ENCODE results near the gene ITSN2.

ITSN2 gene

DNA sequence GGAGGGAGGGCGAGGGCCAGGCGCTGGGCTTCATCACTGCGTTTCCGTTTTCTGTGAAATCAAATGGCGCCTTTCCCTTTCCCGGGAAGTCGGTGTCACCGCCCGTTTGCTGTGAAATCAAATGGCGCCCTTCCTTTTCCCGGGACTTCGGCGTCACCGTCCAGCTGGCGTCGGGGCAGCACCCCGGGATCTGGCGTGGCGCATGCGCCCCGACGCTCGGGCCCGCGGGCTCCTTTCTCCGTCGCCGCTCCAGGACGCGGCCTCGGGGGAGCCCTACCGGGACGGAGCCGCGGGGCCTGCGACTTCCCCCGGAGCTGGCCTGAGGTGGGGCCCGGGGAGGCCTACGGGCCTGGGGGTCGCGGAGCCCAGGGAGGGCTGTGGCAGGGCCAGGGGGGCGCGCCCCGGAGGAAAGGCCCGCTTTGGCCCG lies 185.5 kb downstream of the ITSN2 start, which contains the start of gene FAM228A:
Gene FAM228A, plus strand, starts transcription at position 203 of the 427 bp plus-strand sequence. CDS start 428 bp downstream, outside the sequence.
- DNase-seq: no peak

DNA sequence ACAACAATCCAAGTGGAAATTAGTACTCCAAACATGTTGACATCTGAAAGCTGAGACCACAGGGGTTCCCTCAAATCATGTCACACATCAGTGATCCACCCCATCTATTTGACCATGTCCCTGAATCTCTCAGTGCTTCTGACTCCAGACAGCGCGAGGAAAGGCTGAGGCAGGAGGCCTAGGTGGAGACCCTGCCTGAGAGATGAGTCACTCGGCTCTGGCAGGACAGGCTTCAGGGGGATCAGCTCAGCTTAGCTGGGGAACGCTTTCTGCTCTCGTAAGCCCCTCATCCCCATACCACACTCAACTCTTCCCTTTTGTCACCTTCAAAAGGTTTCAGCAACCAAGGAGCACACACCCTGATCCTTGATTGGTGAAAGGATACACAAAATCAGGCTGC lies 191.3 kb downstream of the ITSN2 start:
- no peak for DNase-seq

GRCh38 chr2:24164416-24164973 lies 195.8 kb downstream of the ITSN2 start:
- peak; percentile 4 for DNase-seq

GRCh38 chr2:24163601-24164000 lies 196.7 kb downstream of the ITSN2 start:
- no peak for DNase-seq

DNA sequence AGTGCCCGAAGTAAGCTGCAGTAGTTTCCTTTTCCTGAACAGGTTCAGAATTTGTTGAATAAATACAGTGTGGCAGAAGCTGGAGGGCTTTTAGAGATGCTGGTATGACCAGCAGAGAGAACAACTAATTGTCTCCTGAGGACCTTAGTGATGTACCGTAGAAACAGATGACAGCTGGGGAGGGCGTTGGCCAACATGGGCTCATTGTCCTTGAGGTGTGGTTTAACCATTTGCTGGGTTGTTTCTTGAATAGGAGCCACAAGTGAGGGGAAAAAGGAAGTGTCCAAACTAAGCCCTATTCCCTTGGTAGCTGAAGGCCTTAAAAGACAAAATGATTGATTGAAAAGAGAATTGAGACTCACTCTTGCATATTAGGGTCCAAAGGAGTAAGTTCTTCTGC lies 197.2 kb downstream of the ITSN2 start:
- DNase-seq: no peak

DNA sequence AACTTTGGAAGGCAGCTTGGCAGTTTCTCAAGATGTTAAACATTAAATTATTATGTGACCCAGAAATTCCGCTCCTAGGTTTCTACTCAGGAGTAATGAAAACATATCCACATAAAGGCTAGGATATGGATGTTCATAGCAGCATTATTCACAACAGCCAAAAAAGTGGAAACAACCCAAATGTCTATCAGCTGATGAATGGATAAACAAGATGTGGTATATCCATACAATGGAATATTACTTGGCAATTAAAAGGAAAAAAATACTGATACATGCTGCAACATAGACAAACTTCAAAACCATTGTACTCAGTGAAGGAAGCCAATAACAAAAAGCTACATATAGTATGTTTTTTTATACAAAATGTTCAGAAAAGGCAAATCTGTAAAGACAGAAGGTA lies 197.8 kb downstream of the ITSN2 start:
- DNase-seq: no peak

DNA sequence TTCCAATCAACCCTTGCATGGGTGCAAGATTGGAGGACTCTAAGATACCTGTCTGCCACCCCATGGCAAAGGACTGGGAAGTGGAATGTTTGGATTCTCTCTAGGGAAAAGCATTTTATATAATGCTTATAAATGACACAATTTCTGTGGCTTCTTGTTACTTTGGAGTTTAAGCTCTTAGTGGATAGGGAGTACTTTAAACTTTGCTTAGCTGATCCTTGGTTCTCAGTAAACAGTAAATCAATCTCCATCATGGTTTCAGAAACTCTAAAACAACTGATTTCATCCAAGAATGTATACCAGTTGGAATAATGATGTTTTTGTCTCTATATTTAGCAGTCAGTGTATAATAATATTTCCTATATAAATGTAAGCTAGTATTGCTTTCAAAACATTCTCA lies 199.6 kb downstream of the ITSN2 start:
- DNase-seq: no peak

DNA sequence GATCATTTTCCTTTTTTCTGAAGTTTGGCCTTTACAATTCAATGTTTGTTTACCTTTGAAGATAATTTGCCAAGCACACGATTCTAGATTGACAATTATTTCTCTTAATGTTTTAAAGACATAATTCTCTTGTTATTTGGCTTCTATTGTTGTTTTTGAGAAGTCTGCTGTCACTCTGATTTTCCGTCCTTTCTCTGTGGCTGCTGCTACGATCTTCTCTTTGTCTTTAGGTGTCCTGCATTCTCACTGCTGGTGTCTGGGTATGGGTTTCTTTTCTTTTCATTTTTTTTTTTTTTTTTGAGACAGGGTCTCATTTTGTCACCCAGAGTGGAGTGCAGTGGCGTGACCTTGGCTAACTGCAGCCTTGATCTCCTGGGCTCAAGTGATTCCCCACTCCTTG lies 200.6 kb downstream of the ITSN2 start:
- no peak for DNase-seq

DNA sequence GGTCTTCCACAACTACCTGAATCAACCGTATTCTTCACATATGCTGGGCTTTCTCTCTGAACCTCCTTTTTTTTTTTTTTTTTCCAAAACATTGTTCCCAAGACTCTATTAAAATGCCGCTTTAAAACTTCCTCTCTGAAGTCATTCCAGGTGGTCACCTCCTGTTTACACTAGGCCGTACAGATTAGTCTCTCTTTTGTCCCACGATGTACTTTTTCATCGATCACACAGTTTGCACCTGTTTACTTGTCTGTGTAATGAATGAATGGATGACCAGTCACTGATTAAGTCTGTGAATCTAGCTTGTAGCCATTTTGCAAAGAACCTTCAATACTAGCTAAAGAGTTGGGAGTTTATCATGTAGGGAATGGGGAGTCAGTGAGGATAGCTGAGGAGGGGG lies 202.2 kb downstream of the ITSN2 start:
- no peak for DNase-seq

DNA sequence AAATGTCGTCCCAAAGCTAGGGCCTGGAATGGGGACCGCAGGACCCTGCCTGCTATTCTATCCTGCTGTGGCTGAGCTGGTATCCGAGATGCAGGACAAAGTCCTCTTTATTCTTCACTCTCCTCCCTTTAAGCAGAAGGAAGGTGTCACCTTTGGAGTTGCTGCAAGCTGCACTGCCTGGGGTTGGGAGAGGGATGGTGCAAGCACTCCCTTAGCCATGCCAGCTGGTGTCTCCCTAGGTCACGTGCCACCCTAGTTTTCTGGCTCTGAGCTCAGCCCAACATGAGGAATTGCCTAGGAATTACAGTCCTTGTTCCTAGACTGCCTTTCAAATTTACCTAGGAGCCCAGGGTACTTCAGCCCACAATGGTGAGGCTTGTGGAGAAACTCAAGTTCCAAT lies 206.9 kb downstream of the ITSN2 start:
- DNase-seq: no peak
